K562 (cell line): Measurements from ENCODE around the gene TXNRD2.

Source experiments
- CTCF ChIP-seq, 3 experiments: IDR thresholded peaks in 2 of 3; conservative IDR thresholded peaks in 1 of 3; 2 replicates each; pipeline ENCODE4 v1.5.1; 2011 to 2012; ENCODE audit warnings: low read length in 3 of 3, mild to moderate bottlenecking in 3 of 3, control low read depth in 2 of 3, improper control_type of control experiment in 1 of 3, inconsistent platforms in 1 of 3, low read depth in 1 of 3, mixed read lengths in 1 of 3, moderate library complexity in 1 of 3; ENCODE audit not compliant: insufficient read depth in 2 of 3
- FOXJ3 ChIP-seq: sonication (generic); formaldehyde crosslinking; IDR thresholded peaks from 2 replicates; pipeline ENCODE4 v1.4.0; 2020; ENCODE audit warnings: mild to moderate bottlenecking, missing genetic modification reagents
- MLLT1 ChIP-seq, 2 experiments: fragments of 450-650 bp; IDR thresholded peaks; 2 replicates each; pipeline ENCODE4 v1.6.1; 2016
- NR1H2 ChIP-seq: sonication (generic); formaldehyde crosslinking; IDR thresholded peaks from 2 replicates; pipeline ENCODE4 v1.4.0; 2020; ENCODE audit warnings: mild to moderate bottlenecking, missing genetic modification reagents
- TARDBP ChIP-seq: fragments of 450-650 bp; IDR thresholded peaks from 2 replicates; pipeline ENCODE4 v1.6.1; 2016

- TF ChIP-seq TARDBP (no peak), MLLT1 (IDR thresholded peaks at IDR 0.05) (no peak), FOXJ3 (CRISPR knock-in tag) (no peak), NR1H2 (CRISPR knock-in tag) (no peak), CTCF (IDR thresholded peaks at IDR 0.05 in 2 of 3, conservative IDR thresholded peaks at IDR 0.05 in 1 of 3; ENCODE audit: insufficient read depth in 2 of 3, low read depth in 1 of 3, low read length in 3 of 3) (no peak)
Observed at GRCh38 chr22:19973551-19974267, 32.1 kb upstream of the TXNRD2 start.
